ENCODE measurements around the gene GAB2. TPM values are rescaled to one million over a fixed set of nuclear protein-coding genes. Genes with fewer than 3 reads are reported as not detected.

GAB2 gene
- total RNA-seq, 4 donors from 2014 or later: 15.9 to 82.3 (median 21.1) TPM

DNA sequence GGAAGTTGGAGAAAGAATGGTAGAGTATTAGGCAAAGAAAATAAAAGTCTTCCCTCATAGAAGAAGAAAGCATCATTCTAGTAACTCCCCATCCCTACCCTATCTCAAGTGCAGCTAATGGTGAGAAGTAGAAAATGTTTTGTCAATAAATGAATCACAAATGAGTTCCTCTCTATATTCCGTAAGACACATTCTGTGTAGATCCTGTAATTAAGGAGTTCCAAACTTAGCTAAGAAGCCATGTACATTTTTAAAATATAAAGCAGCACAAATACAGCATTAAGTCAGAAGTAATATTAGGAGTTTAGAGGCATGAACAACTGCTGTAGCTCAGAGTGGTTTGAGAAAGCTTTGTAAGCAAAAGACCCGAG, 80.1 kb downstream of the GAB2 start:
- no peak overlapping the region for H3K4me3 ChIP-seq
- no peak for TF ChIP-seq CTCF (IDR thresholded peaks at IDR 0.05)
- no peak for TF ChIP-seq POLR2A (IDR thresholded peaks at IDR 0.05)
- H3K4me1 ChIP-seq: no peaks in the 10 kb centered on the region
- intact Hi-C loops (cut with DNase I; ENCODE audit: low total_unique reads): no loop called here
- peak overlapping the region in 1 of 2 donors; percentile 6 for H3K27ac ChIP-seq
- H3K27me3 ChIP-seq: no peaks in the 10 kb centered on the region
- DNase-seq: no peak
- no peaks in the 10 kb centered on the region for H3K36me3 ChIP-seq
- no peaks in the 10 kb centered on the region for H3K9me3 ChIP-seq

GRCh38 chr11:78336877-78337553, 80.6 kb downstream of the GAB2 start:
- no peaks in the 10 kb centered on the region for H3K36me3 ChIP-seq
- H3K4me3 ChIP-seq: no peak overlapping the region
- no peak for DNase-seq
- no peak for TF ChIP-seq POLR2A (IDR thresholded peaks at IDR 0.05)
- no peak for TF ChIP-seq CTCF (IDR thresholded peaks at IDR 0.05)
- H3K27me3 ChIP-seq: no peaks in the 10 kb centered on the region
- no peaks in the 10 kb centered on the region for H3K9me3 ChIP-seq
- no peaks in the 10 kb centered on the region for H3K4me1 ChIP-seq
- intact Hi-C loops (cut with DNase I; ENCODE audit: low total_unique reads): no loop called here
- peak overlapping the region in 1 of 2 donors; percentile 6 for H3K27ac ChIP-seq

- Histone ChIP-seq H3K4me1 (no peaks in the 10 kb centered on the region), H3K36me3 (no peaks in the 10 kb centered on the region), H3K9me3 (no peaks in the 10 kb centered on the region), H3K27me3 (no peaks in the 10 kb centered on the region), H3K4me3 (no peak overlapping the region), H3K27ac (no peak overlapping the region)
- intact Hi-C loops (cut with DNase I; ENCODE audit: low total_unique reads): no loop called here
- no peak for DNase-seq
- TF ChIP-seq CTCF (IDR thresholded peaks at IDR 0.05): no peak
- TF ChIP-seq POLR2A (IDR thresholded peaks at IDR 0.05): no peak
Measured at GRCh38 chr11:78334109-78334508, 83.5 kb downstream of the GAB2 start.

- no peak overlapping the region for H3K27ac ChIP-seq
- intact Hi-C loops (cut with DNase I; ENCODE audit: low total_unique reads): no loop called here
- no peak for TF ChIP-seq POLR2A (IDR thresholded peaks at IDR 0.05)
- TF ChIP-seq CTCF (IDR thresholded peaks at IDR 0.05): no peak
Measured at GRCh38 chr11:78332872-78333271, 84.7 kb downstream of the GAB2 start.

GRCh38 chr11:78332174-78332866, 85.3 kb downstream of the GAB2 start:
- no peaks in the 10 kb centered on the region for H3K27me3 ChIP-seq
- no peak for DNase-seq
- TF ChIP-seq CTCF (IDR thresholded peaks at IDR 0.05) (no peak), POLR2A (IDR thresholded peaks at IDR 0.05) (no peak)
- H3K9me3 ChIP-seq: no peaks in the 10 kb centered on the region
- no peak overlapping the region for H3K4me3 ChIP-seq
- H3K36me3 ChIP-seq: no peaks in the 10 kb centered on the region
- H3K27ac ChIP-seq: no peak overlapping the region
- intact Hi-C loops (cut with DNase I; ENCODE audit: low total_unique reads): no loop called here
- no peaks in the 10 kb centered on the region for H3K4me1 ChIP-seq

More at GRCh38 chr11:78332872-78333271, 84.7 kb downstream of the GAB2 start:
- Histone ChIP-seq H3K27me3 (no peaks in the 10 kb centered on the region), H3K4me1 (no peaks in the 10 kb centered on the region), H3K36me3 (no peaks in the 10 kb centered on the region), H3K9me3 (no peaks in the 10 kb centered on the region), H3K4me3 (no peak overlapping the region)
- no peak for DNase-seq
